GM10248 (cell line): ENCODE data around the gene CPSF4.
A peak's percentile ranks its signal among the peaks of the same experiment; 100 is the strongest.
"Not testable (repeated sequence)": the region's sequence is repeated elsewhere in the genome, so short reads cannot be mapped to it uniquely, and the experiment has no call there.

Experiments used
- CTCF ChIA-PET: fragments of 300-600 bp; sonication (Branson Sonifier 250); formaldehyde crosslinking; extraction: SDS; loops from one replicate; lab custom pipeline; 2021; ENCODE audit warnings: antibody characterized with exemption; lab: Yijun Ruan, JAX
- POLR2A ChIA-PET: fragments of 350-650 bp; sonication (Branson Sonifier 250); formaldehyde crosslinking; extraction: SDS; loops from one replicate; lab custom pipeline; 2020; ENCODE audit warnings: antibody characterized with exemption; lab: Yijun Ruan, JAX
- DNase-seq: peaks from one replicate; pipeline ENCODE4 v3.0.0; 2012; ENCODE audit errors: extremely low spot score
- TF ChIP-seq, protein P1 (sequence below): IDR thresholded peaks from 2 replicates; pipeline ENCODE4 v1.5.1; 2012; ENCODE audit warnings: mild to moderate bottlenecking, low read depth; ENCODE audit errors: extremely low read depth, missing control alignments, control extremely low read depth

Gene CPSF4

DNA sequence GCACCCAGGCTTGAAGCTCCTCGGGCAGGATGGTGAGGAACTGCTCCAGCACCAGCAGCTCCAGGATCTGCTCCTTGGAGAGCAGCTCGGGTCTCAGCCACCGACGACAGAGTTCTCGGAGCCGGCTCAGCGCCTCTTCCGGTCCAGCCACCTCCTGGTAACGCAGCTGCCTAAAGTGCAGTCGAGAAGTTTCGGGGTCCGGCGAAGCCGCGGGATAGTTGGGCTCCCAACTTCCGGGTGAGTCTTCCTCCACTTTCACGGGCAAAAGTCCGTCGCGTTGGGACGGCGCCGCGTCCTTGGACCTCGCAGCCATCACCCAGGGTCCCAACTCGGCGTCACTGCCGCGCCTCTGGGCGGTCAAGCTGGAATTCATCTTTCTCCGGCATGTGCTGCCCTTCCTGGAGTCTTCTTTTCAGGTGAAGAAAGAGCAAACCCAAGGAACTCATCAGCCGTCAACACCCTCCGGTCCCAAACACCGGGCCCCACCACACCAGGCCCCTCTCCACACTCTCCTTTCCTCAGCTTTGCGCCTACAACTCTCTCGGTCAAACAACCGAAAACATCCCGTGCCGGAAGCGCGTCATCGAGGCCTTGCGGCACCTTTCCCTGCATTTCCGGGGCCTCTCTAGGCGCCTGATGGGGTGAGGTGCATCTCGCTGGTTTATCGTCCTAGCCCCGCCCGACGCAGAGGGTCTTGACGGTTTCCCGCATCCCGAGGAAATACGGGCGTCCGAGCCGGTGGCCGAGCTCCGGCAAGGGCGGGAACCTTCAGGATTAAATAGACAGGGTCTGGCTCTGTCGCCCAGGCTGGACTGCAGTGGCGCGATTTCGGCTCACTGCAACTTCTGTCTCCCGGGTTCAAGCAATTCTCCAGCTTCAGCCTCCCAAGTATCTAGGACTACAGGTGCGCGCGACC is 61.2 kb downstream of the CPSF4 start, which contains the start of gene ZNF394:
TSS of gene ZNF394 (minus strand) at position 561 of the 916 bp plus-strand sequence. CDS start at position 373, 188 bp downstream.
- DNase-seq: peak; percentile 90
- TF ChIP-seq, protein P1, sequence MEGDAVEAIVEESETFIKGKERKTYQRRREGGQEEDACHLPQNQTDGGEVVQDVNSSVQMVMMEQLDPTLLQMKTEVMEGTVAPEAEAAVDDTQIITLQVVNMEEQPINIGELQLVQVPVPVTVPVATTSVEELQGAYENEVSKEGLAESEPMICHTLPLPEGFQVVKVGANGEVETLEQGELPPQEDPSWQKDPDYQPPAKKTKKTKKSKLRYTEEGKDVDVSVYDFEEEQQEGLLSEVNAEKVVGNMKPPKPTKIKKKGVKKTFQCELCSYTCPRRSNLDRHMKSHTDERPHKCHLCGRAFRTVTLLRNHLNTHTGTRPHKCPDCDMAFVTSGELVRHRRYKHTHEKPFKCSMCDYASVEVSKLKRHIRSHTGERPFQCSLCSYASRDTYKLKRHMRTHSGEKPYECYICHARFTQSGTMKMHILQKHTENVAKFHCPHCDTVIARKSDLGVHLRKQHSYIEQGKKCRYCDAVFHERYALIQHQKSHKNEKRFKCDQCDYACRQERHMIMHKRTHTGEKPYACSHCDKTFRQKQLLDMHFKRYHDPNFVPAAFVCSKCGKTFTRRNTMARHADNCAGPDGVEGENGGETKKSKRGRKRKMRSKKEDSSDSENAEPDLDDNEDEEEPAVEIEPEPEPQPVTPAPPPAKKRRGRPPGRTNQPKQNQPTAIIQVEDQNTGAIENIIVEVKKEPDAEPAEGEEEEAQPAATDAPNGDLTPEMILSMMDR: no peak
- CTCF ChIA-PET: no interaction called here
- POLR2A ChIA-PET: interaction anchor here (1.1 to 1.4 kb wide), 3 partner anchors 9 to 61 kb away, joined by 3 to 12 read pairs (median 4); partner anchors contain the start of gene ZNF655

DNA sequence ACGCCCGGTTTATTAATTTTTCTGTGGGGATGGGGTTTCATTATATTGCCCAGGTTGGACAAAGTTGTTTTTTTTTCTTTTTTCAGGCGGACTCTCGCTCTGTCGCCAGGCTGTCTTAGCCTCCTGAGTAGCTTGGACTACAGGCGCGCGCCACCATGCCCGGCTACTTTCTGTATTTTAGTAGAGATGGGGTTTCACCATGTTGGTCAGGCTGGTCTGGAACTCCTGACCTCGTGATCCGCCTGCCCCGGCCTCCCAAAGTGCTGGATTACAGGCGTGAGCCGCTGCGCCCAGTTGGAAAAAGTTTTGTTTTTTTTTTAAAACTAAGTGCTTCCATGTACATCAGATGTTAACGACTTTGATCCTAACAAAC is 61.9 kb downstream of the CPSF4 start:
- CTCF ChIA-PET: no interaction called here
- POLR2A ChIA-PET: interaction anchor here (1.2 to 1.4 kb wide), 2 partner anchors 9 to 60 kb away, joined by 3 to 12 read pairs; no protein-coding TSS in a partner anchor

DNA sequence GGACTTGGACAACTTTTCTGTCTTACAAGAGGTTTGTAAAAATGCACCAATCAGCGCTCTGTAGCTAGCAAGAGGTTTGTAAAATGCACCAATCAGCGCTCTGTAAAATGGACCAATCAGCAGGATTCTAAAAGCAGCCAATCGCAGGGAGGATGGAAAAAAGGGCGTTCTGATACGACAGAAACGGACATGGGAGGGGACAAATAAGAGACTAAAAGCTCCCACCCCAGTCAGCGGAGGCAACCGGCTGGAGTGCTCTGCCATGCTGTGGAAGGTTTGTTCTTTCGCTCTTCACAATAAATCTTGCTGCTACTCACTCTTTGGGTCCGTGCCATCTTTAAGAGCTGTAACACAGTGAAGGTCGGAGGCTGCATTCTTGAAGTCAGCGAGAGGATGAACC is 62.5 kb downstream of the CPSF4 start:
- DNase-seq, CTCF ChIA-PET, POLR2A ChIA-PET: not testable (repeated sequence)

More for the DNA sequence above, 61.9 kb downstream of the CPSF4 start:
- TF ChIP-seq, protein P1: no peak
- no peak for DNase-seq

DNA sequence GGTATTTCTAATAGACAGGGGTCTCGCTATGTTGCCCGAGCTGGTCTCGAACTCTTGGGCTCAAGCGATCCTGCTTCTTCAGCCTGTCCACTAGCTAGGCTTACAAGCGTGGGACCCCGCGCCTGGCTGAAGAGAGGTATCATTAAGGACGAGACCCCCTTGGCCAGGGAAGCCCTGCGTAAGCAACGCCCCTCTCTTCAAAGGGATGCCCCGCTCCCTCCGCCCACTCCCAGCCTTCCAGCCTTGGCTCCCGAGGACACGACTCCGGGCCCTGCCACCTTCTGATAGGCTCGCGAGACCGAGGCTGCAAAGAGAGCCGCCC is 65.5 kb downstream of the CPSF4 start:
- ChIA-PET POLR2A (interaction anchor here (0.6 to 1.5 kb wide), 8 partner anchors 10 to 511 kb away, joined by 3 to 7 read pairs (median 4); partner anchors contain the start of genes BUD31, PDAP1, ZKSCAN1 and ZNF655), CTCF (interaction anchor here (1.0 kb wide), 1 partner anchor 21 kb away, joined by 3 read pairs; no protein-coding TSS in a partner anchor)
- TF ChIP-seq, protein P1: no peak
- DNase-seq: no peak

DNA sequence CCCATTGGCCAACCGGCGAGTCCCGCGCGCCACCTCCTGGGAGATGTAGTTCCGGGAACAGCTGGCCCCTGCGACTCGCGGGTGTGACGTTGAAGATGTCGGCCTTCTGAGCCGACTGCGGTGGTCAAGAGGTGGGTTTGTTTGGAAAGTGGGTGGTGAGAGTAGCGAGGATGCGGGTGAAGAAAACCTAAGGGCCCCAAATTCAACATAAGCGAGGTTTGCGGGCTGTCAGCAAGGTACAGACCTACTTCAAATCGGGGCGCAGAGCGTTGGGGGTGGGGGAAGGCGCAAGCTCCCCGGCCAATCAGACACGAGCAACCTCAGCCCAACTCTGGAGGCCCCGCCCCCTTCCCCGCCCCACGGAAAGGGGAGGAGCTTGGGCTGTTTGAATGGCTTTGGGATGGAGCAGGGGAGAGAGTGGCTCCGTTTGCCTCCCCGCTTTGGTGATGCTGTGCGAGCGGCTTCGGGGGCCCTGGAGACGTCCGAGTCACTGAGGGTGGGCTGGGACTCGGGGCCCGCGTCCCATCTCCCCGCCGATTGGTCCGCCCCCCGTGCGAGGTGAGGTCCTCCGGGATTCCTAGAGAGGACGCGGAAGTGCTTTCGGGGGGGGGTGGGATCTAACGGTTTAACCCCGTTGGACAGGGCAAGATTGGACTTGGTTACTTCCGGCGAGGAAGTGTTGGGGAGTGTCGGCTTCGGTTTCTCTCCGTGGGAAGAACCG is 66.0 kb downstream of the CPSF4 start, which contains the start of gene ZKSCAN5:
TSS of gene ZKSCAN5 (plus strand) at position 60 of the 721 bp plus-strand sequence. CDS start 1,383 bp downstream, outside the sequence.
- POLR2A ChIA-PET: interaction anchor here (0.6 to 1.5 kb wide), 10 partner anchors 9 to 510 kb away, joined by 3 to 7 read pairs (median 4); partner anchors contain the start of genes BUD31, PDAP1, ZKSCAN1 and ZNF655
- peak; percentile 96 for DNase-seq
- CTCF ChIA-PET: interaction anchor here (1.0 to 1.3 kb wide), 2 partner anchors 22 to 45 kb away, joined by 3 read pairs; no protein-coding TSS in a partner anchor
- TF ChIP-seq, protein P1: no peak

DNA sequence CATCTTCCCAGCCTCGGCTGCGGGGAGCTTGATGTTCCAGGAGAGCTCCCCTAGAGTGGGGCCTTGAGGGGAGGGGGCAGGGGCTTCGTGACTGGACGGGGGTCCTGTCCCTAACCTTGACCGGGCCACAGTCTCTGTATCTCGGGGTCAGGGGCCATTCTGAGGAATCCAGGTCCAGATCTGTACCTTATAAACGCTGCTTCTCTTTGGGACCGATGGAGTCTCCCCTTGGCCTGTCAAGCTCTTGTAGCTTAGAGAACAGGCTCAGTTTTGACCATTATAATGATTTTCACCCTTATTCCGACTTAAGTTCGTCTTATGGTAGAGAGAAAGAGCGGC is 66.5 kb downstream of the CPSF4 start:
- no peak for DNase-seq
- ChIA-PET POLR2A (interaction anchor here (0.6 to 1.5 kb wide), 7 partner anchors 13 to 97 kb away, joined by 3 to 7 read pairs (median 3); partner anchors contain the start of genes BUD31, PDAP1 and ZNF655), CTCF (interaction anchor here (1.0 to 1.3 kb wide), 2 partner anchors 22 to 45 kb away, joined by 3 read pairs; no protein-coding TSS in a partner anchor)
- TF ChIP-seq, protein P1: no peak
